Measurements from ENCODE around the gene PNPLA3. TPM values are rescaled to one million over a fixed set of nuclear protein-coding genes. Genes with fewer than 3 reads are reported as not detected.

Gene PNPLA3
- total RNA-seq, 1 donor from 2014 or later, result 6.1 TPM

- peaks cover 35% of the 10 kb centered on the region for H3K36me3 Mint-ChIP-seq
- TF ChIP-seq CTCF (IDR thresholded peaks at IDR 0.05; ENCODE audit: unreplicated experiment), result no peak
Measured at GRCh38 chr22:43964314-43964857, 40.8 kb downstream of the PNPLA3 start.

DNA sequence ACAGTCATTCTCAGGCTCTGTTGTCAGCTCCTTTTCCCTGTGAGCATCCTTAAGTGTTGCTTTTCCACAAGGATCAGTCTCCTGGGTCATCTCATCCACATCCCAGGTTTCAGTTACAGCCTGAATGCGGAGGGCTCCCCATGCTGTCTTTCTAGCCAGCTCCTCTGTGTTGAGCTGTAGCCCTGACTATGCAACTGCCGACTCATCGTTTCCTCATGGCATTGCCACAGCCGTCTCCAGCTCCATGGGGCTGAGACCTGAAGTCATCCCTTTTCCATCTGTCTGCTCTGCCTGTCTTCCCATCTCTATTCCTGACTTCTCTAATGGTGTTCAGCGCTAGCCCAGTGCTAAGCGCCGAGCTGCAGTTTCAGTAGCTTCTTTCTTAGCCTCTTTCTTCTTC lies 43.5 kb downstream of the PNPLA3 start:
- Mint-ChIP-seq H3K27ac (no peak overlapping the region), H3K36me3 (peaks cover 42% of the 10 kb centered on the region)

More at GRCh38 chr22:43964314-43964857, 40.8 kb downstream of the PNPLA3 start:
- H3K4me3 Mint-ChIP-seq, result no peak overlapping the region
- H3K27ac Mint-ChIP-seq, result no peak overlapping the region
- no peaks in the 10 kb centered on the region for H3K4me1 Mint-ChIP-seq
- H3K27me3 Mint-ChIP-seq (ENCODE audit: low read depth), result no peaks in the 10 kb centered on the region
- peaks cover 3% of the 10 kb centered on the region for H3K9me3 Mint-ChIP-seq
- DNase-seq (ENCODE audit: low spot score in 2 of 2, unreplicated experiment in 2 of 2), result no peak

GRCh38 chr22:43968614-43969013 lies 45.0 kb downstream of the PNPLA3 start:
- Mint-ChIP-seq H3K27me3 (ENCODE audit: low read depth) (no peaks in the 10 kb centered on the region), H3K9me3 (peaks cover 3% of the 10 kb centered on the region), H3K27ac (no peak overlapping the region), H3K4me1 (no peaks in the 10 kb centered on the region), H3K36me3 (peaks cover 42% of the 10 kb centered on the region), H3K4me3 (no peak overlapping the region)
- DNase-seq (ENCODE audit: low spot score in 2 of 2, unreplicated experiment in 2 of 2), result no peak
- TF ChIP-seq CTCF (IDR thresholded peaks at IDR 0.05; ENCODE audit: unreplicated experiment), result no peak

More for the DNA sequence above, 43.5 kb downstream of the PNPLA3 start:
- Mint-ChIP-seq H3K4me3 (no peak overlapping the region), H3K27me3 (ENCODE audit: low read depth) (no peaks in the 10 kb centered on the region), H3K4me1 (no peaks in the 10 kb centered on the region), H3K9me3 (peaks cover 3% of the 10 kb centered on the region)
- TF ChIP-seq CTCF (IDR thresholded peaks at IDR 0.05; ENCODE audit: unreplicated experiment), result no peak
- DNase-seq (ENCODE audit: low spot score in 2 of 2, unreplicated experiment in 2 of 2), result no peak

- Mint-ChIP-seq H3K4me1 (no peaks in the 10 kb centered on the region), H3K27me3 (ENCODE audit: low read depth) (no peaks in the 10 kb centered on the region), H3K36me3 (peaks cover 47% of the 10 kb centered on the region), H3K4me3 (no peak overlapping the region), H3K27ac (no peak overlapping the region), H3K9me3 (peaks cover 3% of the 10 kb centered on the region)
- no peak for TF ChIP-seq CTCF (IDR thresholded peaks at IDR 0.05; ENCODE audit: unreplicated experiment)
- DNase-seq (ENCODE audit: low spot score in 2 of 2, unreplicated experiment in 2 of 2), result no peak
Measured at GRCh38 chr22:43969021-43969878, 45.6 kb downstream of the PNPLA3 start.

DNA sequence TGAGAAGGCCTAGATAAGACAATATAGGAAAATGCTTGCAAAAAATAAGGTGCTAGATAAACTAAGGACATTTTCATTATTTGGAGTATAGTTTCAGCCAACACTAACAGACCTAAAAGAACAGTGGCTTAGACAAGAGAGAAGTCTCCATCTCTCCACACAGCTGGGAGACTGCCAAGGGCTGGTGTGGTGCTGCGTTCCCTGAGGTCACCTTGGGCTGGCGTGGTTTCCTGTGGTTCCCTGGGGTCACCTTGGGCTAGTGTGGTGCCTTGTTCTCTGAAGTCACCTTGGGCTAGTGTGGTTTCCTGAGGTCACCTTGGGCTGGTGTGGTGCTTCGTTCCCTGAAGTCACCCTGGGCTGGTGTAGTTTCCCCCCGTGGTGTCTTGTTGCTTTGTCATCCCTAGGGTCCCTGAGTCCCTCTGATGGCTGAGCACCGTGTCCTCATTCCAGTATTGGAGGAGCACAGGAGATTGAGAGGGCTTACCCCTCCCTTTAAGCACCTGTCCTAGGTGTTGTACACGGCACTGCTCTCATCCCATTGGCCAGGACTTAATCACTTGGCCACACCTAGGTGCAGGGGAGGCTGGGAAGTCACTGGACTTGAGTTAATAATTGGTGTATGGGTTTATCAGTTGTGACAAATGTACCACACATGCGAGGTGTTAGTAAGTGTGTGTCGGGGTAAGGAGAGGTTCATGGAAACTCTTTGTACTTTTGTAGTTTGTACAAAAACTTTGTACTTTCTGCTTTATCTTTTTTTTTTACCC lies 46.6 kb downstream of the PNPLA3 start:
- Mint-ChIP-seq H3K27ac (no peak overlapping the region), H3K4me3 (no peak overlapping the region), H3K36me3 (peaks cover 43% of the 10 kb centered on the region), H3K27me3 (ENCODE audit: low read depth) (no peaks in the 10 kb centered on the region), H3K4me1 (no peaks in the 10 kb centered on the region), H3K9me3 (peaks cover 3% of the 10 kb centered on the region)
- no peak for TF ChIP-seq CTCF (IDR thresholded peaks at IDR 0.05; ENCODE audit: unreplicated experiment)
- no peak for DNase-seq (ENCODE audit: low spot score in 2 of 2, unreplicated experiment in 2 of 2)
